Activated effector memory CD4-positive, alpha-beta T cell treated with Interleukin-2 at 50 U/mL for 16 hours (primary cell): Measurements from ENCODE around the gene SLC28A3.

ENCODE experiments used
- DNase-seq: peaks from one replicate; pipeline ENCODE4 v3.0.0-alpha.2; 2020

Gene SLC28A3

GRCh38 chr9:84294241-84294950 is 46.2 kb downstream of the SLC28A3 start:
- DNase-seq: no peak

GRCh38 chr9:84293001-84293798 is 47.4 kb downstream of the SLC28A3 start:
- DNase-seq: no peak

- no peak for DNase-seq
Observed at GRCh38 chr9:84285381-84285780, 55.2 kb downstream of the SLC28A3 start.

- no peak for DNase-seq
Observed at GRCh38 chr9:84283946-84284345, 56.6 kb downstream of the SLC28A3 start.

GRCh38 chr9:84278130-84278529 is 62.4 kb downstream of the SLC28A3 start:
- no peak for DNase-seq

GRCh38 chr9:84277646-84278045 is 62.9 kb downstream of the SLC28A3 start:
- DNase-seq: no peak

- DNase-seq: no peak
Observed at GRCh38 chr9:84276741-84277140, 63.8 kb downstream of the SLC28A3 start.

GRCh38 chr9:84271921-84272556 is 68.5 kb downstream of the SLC28A3 start:
- no peak for DNase-seq

- DNase-seq: no peak
Observed at GRCh38 chr9:84271531-84271900, 69.0 kb downstream of the SLC28A3 start.

GRCh38 chr9:84270847-84271530 is 69.6 kb downstream of the SLC28A3 start:
- DNase-seq: no peak

- DNase-seq: no peak
Observed at GRCh38 chr9:84266087-84266561, 74.4 kb downstream of the SLC28A3 start.

GRCh38 chr9:84264307-84265029 is 76.1 kb downstream of the SLC28A3 start:
- no peak for DNase-seq

- DNase-seq: peak; percentile 15
Observed at GRCh38 chr9:84261070-84261746, 79.3 kb downstream of the SLC28A3 start.

GRCh38 chr9:84258371-84258770 is 82.2 kb downstream of the SLC28A3 start:
- no peak for DNase-seq

- DNase-seq: no peak
Observed at GRCh38 chr9:84255696-84256095, 84.9 kb downstream of the SLC28A3 start.

- no peak for DNase-seq
Observed at GRCh38 chr9:84254972-84255371, 85.6 kb downstream of the SLC28A3 start.

GRCh38 chr9:84251921-84252320 is 88.6 kb downstream of the SLC28A3 start:
- no peak for DNase-seq

GRCh38 chr9:84241817-84242373 is 98.7 kb downstream of the SLC28A3 start:
- no peak for DNase-seq

- DNase-seq: no peak
Observed at GRCh38 chr9:84239343-84239742, 101.2 kb downstream of the SLC28A3 start.

GRCh38 chr9:84238652-84239051 is 101.9 kb downstream of the SLC28A3 start:
- DNase-seq: no peak

GRCh38 chr9:84235511-84235910 is 105.0 kb downstream of the SLC28A3 start:
- no peak for DNase-seq
